HG03064 (cell line): ENCODE data around the gene HOPX.
"Not testable (repeated sequence)": the region's sequence is repeated elsewhere in the genome, so short reads cannot be mapped to it uniquely, and the experiment has no call there.

Source experiments
- ATAC-seq: cut with Tn5 transposase; IDR thresholded peaks from one replicate; pipeline ENCODE4 v1.9.1; 2021; ENCODE audit warnings: low read depth; ENCODE audit not compliant: unreplicated experiment

HOPX gene

GRCh38 chr4:56656346-56656643, 24.8 kb downstream of the HOPX start:
- no peak for ATAC-seq

- ATAC-seq = no peak
Observed at GRCh38 chr4:56655627-56656345, 25.3 kb downstream of the HOPX start.

GRCh38 chr4:56655209-56655626, 25.9 kb downstream of the HOPX start:
- no peak for ATAC-seq

GRCh38 chr4:56654238-56654632, 26.9 kb downstream of the HOPX start:
- no peak for ATAC-seq

- no peak for ATAC-seq
Observed at GRCh38 chr4:56653461-56654237, 27.4 kb downstream of the HOPX start.

GRCh38 chr4:56652196-56652595, 28.9 kb downstream of the HOPX start:
- ATAC-seq = no peak

- ATAC-seq = no peak
Observed at GRCh38 chr4:56651056-56651350, 30.1 kb downstream of the HOPX start.

GRCh38 chr4:56650262-56651055, 30.6 kb downstream of the HOPX start:
- no peak for ATAC-seq

- ATAC-seq = no peak
Observed at GRCh38 chr4:56649445-56650261, 31.4 kb downstream of the HOPX start.

- no peak for ATAC-seq
Observed at GRCh38 chr4:56648824-56649151, 32.3 kb downstream of the HOPX start.

GRCh38 chr4:56648021-56648823, 32.9 kb downstream of the HOPX start:
- ATAC-seq = no peak

GRCh38 chr4:56646341-56646740, 34.8 kb downstream of the HOPX start:
- ATAC-seq = no peak

GRCh38 chr4:56643596-56643995, 37.5 kb downstream of the HOPX start:
- ATAC-seq = no peak

GRCh38 chr4:56641494-56642051, 39.5 kb downstream of the HOPX start:
- no peak for ATAC-seq

- no peak for ATAC-seq
Observed at GRCh38 chr4:56640621-56641493, 40.2 kb downstream of the HOPX start.

GRCh38 chr4:56637791-56638190, 43.3 kb downstream of the HOPX start:
- no peak for ATAC-seq

- ATAC-seq = no peak
Observed at GRCh38 chr4:56637154-56637553, 43.9 kb downstream of the HOPX start.

- not testable (repeated sequence) for ATAC-seq
Observed at GRCh38 chr4:56634954-56635353, 46.1 kb downstream of the HOPX start.

GRCh38 chr4:56633486-56633885, 47.6 kb downstream of the HOPX start:
- ATAC-seq = no peak
